Upper lobe of left lung (tissue), 6 donors: ENCODE results near the gene PIK3C2G. TPM values are rescaled to one million over a fixed set of nuclear protein-coding genes. Genes with fewer than 3 reads are reported as not detected.

ENCODE experiments used
- ATAC-seq, 2 donors: fragments of 200-7000 bp; cut with Tn5 transposase; one replicate each; pipeline ENCODE4 v1.9.1; 2022; ENCODE audit warnings: mild to moderate bottlenecking in 2 of 2, moderate library complexity in 2 of 2; ENCODE audit not compliant: low FRiP score in 2 of 2
- DNase-seq, 2 donors: peaks; one replicate each; pipeline ENCODE4 v3.0.0-alpha.2; 2019 to 2020
- H3K27ac ChIP-seq, 4 donors: fragments of 200-600 bp; sonication (generic); one replicate each; pipeline ENCODE4 v1.5.1; 2016 to 2019
- H3K27me3 ChIP-seq, 4 donors: fragments of 200-600 bp; sonication (generic); one replicate each; pipeline ENCODE4 v1.5.1; 2017 to 2019
- H3K36me3 ChIP-seq, 4 donors: fragments of 200-600 bp; sonication (generic); one replicate each; pipeline ENCODE4 v1.5.1; 2016 to 2019
- H3K4me1 ChIP-seq, 4 donors: fragments of 200-600 bp; sonication (generic); one replicate each; pipeline ENCODE4 v1.5.1; 2018 to 2019
- H3K4me3 ChIP-seq, 4 donors: fragments of 200-600 bp; sonication (generic); one replicate each; pipeline ENCODE4 v1.5.1; 2017 to 2019; ENCODE audit warnings: mild to moderate bottlenecking in 2 of 4, moderate library complexity in 1 of 4
- H3K9me3 ChIP-seq, 4 donors: fragments of 200-600 bp; sonication (generic); one replicate each; pipeline ENCODE4 v1.5.1; 2018 to 2019
- EP300 ChIP-seq, 4 donors: sonication (generic); formaldehyde crosslinking; IDR thresholded peaks; one replicate each; pipeline ENCODE4 v1.5.1; 2017; ENCODE audit warnings: antibody characterized with exemption in 4 of 4, control low read depth in 2 of 4
- POLR2A ChIP-seq, 4 donors: fragments of 450-650 bp; IDR thresholded peaks; one replicate each; pipeline ENCODE4 v1.5.1; 2016 to 2017; ENCODE audit warnings: antibody characterized with exemption in 4 of 4, mild to moderate bottlenecking in 2 of 4
- POLR2AphosphoS5 ChIP-seq, 2 donors: sonication (generic); formaldehyde crosslinking; IDR thresholded peaks; one replicate each; pipeline ENCODE4 v1.5.1; 2017; ENCODE audit warnings: antibody characterized with exemption in 2 of 2
- total RNA-seq, 6 donors: library from RNA; depleted of rRNA in 4 of 6; stranded (reverse); fragments of >200 nt in 4 of 6; gene quantifications; one replicate each; pipeline versions ENCODE4 v1.1.0 to v1.2.1, GENCODE V29; 2016 to 2021
- TF ChIP-seq, protein P1 (sequence below), 6 experiments: fragments of 450-650 bp in 4 of 6; fragments of 200-600 bp in 2 of 6; sonication (generic) in 2 of 6; IDR thresholded peaks; one replicate each; pipeline ENCODE4 v1.5.1; 2016 to 2019; ENCODE audit warnings: antibody characterized with exemption in 6 of 6
- donor health status: DM: no; HTN: no; CAD: no; lungs with moderate emphysema.
- donor health status: DM: no; HTN: yes; CAD: no; lungs with severe emphysema.

The PIK3C2G gene
- total RNA-seq, 6 donors from 2014 or later, result 0.33 to 3.1 (median 0.39) TPM; not detected in 1

DNA sequence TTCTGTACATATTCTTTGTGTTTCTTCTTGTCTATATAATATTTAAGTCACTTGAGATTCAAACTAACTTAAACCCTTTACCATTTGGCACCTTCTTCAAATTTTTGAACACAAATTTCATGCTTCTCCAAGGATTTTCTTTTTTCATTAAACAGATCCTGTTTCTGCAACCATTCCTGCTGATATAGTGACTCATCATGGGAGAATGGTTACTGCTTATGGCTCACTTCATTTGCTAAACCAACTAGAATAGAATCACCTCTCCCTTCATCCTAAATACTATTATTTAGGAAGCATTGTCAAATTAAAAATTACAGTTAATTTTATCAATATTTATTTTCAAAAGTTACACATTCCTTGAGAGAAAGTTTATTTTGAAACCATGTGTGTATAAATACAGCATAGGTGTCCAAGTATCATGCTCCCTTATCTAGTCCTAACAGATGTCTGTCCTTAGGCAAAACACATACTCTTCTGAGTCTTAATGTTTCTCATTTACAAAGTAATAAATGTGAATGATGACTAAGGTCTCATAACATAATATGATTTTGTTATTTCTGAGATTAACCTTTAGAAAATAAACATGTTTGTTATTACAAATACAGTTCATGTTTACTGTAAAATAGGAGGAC is 435.8 kb downstream of the PIK3C2G start:
- Histone ChIP-seq H3K4me1 (no peaks in the 10 kb centered on the region), H3K27ac (no peak overlapping the region), H3K9me3 (no peaks in the 10 kb centered on the region), H3K27me3 (no peaks in the 10 kb centered on the region), H3K4me3 (no peak overlapping the region), H3K36me3 (no peaks in the 10 kb centered on the region)
- TF ChIP-seq POLR2AphosphoS5 (IDR thresholded peaks at IDR 0.05), result no peak
- TF ChIP-seq POLR2A (IDR thresholded peaks at IDR 0.05), result no peak
- TF ChIP-seq, protein P1, sequence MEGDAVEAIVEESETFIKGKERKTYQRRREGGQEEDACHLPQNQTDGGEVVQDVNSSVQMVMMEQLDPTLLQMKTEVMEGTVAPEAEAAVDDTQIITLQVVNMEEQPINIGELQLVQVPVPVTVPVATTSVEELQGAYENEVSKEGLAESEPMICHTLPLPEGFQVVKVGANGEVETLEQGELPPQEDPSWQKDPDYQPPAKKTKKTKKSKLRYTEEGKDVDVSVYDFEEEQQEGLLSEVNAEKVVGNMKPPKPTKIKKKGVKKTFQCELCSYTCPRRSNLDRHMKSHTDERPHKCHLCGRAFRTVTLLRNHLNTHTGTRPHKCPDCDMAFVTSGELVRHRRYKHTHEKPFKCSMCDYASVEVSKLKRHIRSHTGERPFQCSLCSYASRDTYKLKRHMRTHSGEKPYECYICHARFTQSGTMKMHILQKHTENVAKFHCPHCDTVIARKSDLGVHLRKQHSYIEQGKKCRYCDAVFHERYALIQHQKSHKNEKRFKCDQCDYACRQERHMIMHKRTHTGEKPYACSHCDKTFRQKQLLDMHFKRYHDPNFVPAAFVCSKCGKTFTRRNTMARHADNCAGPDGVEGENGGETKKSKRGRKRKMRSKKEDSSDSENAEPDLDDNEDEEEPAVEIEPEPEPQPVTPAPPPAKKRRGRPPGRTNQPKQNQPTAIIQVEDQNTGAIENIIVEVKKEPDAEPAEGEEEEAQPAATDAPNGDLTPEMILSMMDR (IDR thresholded peaks at IDR 0.05), result no peak
- no peak for TF ChIP-seq EP300 (IDR thresholded peaks at IDR 0.05)
- DNase-seq, result no peak
- no peak for ATAC-seq

Other genes with a start within 250 kb of the PIK3C2G start
- gene RERGL, start 171.3 kb upstream of the PIK3C2G start, total RNA-seq, result 1 to 10 TPM in 1 of 6 donors, under 1 TPM in 2, not detected in 3; 0.29 to 2.1 (median 0.91) TPM